GM23338 (cell line): ENCODE measurements around the gene CLIP1. TPM values are rescaled to one million over a fixed set of nuclear protein-coding genes. Genes with fewer than 3 reads are reported as not detected.

Experiments used
- ATAC-seq: fragments of 200-7000 bp; cut with Tn5 transposase; 3 replicates; pipeline ENCODE4 v1.9.1; 2020
- DNase-seq: peaks from one replicate; pipeline ENCODE4 v3.0.0-alpha.2; 2015; ENCODE audit warnings: low spot score
- H2AFZ ChIP-seq: fragments of 200-600 bp; sonication (generic); 2 replicates; pipeline ENCODE4 v1.8.0; 2016; ENCODE audit warnings: antibody characterized with exemption, mild to moderate bottlenecking, moderate library complexity
- H3F3A ChIP-seq: fragments of 200-600 bp; sonication (generic); replicated peaks from 2 replicates; pipeline ENCODE4 v1.8.0; 2017; ENCODE audit warnings: antibody characterized with exemption, mixed run types, low read depth
- H3K27ac ChIP-seq: fragments of 200-600 bp; sonication (generic); 2 replicates; pipeline ENCODE4 v1.6.1; 2016; ENCODE audit warnings: low read depth
- H3K27me3 ChIP-seq: fragments of 200-600 bp; sonication (generic); 2 replicates; pipeline ENCODE4 v1.8.0; 2016; ENCODE audit warnings: mild to moderate bottlenecking, mixed run types, moderate library complexity; ENCODE audit not compliant: insufficient read depth
- H3K36me3 ChIP-seq: fragments of 200-600 bp; sonication (generic); 2 replicates; pipeline ENCODE4 v1.8.0; 2016; ENCODE audit warnings: mild to moderate bottlenecking; ENCODE audit not compliant: insufficient read depth
- H3K4me1 ChIP-seq: fragments of 200-600 bp; sonication (generic); 2 replicates; pipeline ENCODE4 v1.8.0; 2016; ENCODE audit warnings: mild to moderate bottlenecking, moderate library complexity; ENCODE audit not compliant: insufficient read depth
- H3K4me2 ChIP-seq: fragments of 200-600 bp; sonication (generic); 2 replicates; pipeline ENCODE4 v1.7.1; 2017; ENCODE audit warnings: mixed run types
- H3K4me3 ChIP-seq: fragments of 200-600 bp; sonication (generic); 2 replicates; pipeline ENCODE4 v1.6.1; 2016; ENCODE audit warnings: mixed run types
- H3K79me2 ChIP-seq: fragments of 200-600 bp; sonication (generic); replicated peaks from 2 replicates; pipeline ENCODE4 v1.8.0; 2017; ENCODE audit warnings: mild to moderate bottlenecking; ENCODE audit not compliant: insufficient read depth
- H3K9me2 ChIP-seq: fragments of 200-600 bp; sonication (generic); 2 replicates; pipeline ENCODE4 v1.8.0; 2017; ENCODE audit not compliant: insufficient read depth
- H4K20me1 ChIP-seq: fragments of 200-600 bp; sonication (generic); replicated peaks from 2 replicates; pipeline ENCODE4 v1.8.0; 2017; ENCODE audit warnings: mild to moderate bottlenecking; ENCODE audit not compliant: insufficient read depth
- H3K27ac Mint-ChIP-seq: 2 replicates; pipeline ENCODE4 v1.8.0; 2020; ENCODE audit warnings: inconsistent platforms, mild to moderate bottlenecking, moderate library complexity, mixed read lengths
- H3K27me3 Mint-ChIP-seq: 3 replicates; pipeline ENCODE4 v1.8.0; 2022; ENCODE audit warnings: low read depth, mild to moderate bottlenecking, moderate library complexity, mixed read lengths, inconsistent platforms; ENCODE audit not compliant: insufficient read depth, poor library complexity
- H3K36me3 Mint-ChIP-seq: 3 replicates; pipeline ENCODE4 v1.8.0; 2021; ENCODE audit warnings: low read depth, mild to moderate bottlenecking, inconsistent platforms, moderate library complexity, mixed read lengths
- H3K4me1 Mint-ChIP-seq: 3 replicates; pipeline ENCODE4 v1.8.0; 2020; ENCODE audit warnings: mild to moderate bottlenecking, inconsistent platforms, mixed read lengths
- H3K4me3 Mint-ChIP-seq: 3 replicates; pipeline ENCODE4 v1.8.0; 2021; ENCODE audit warnings: moderate library complexity, mild to moderate bottlenecking, inconsistent platforms, mixed read lengths
- H3K9me3 Mint-ChIP-seq: 3 replicates; pipeline ENCODE4 v1.8.0; 2020; ENCODE audit warnings: moderate library complexity, mild to moderate bottlenecking, inconsistent platforms, mixed read lengths
- CREB1 ChIP-seq: fragments of 250-450 bp; sonication (Bioruptor Pico); IDR thresholded peaks from 2 replicates; pipeline ENCODE4 v1.5.0; 2020; ENCODE audit warnings: low read depth, mild to moderate bottlenecking, moderate library complexity
- EZH2 ChIP-seq: fragments of 200-600 bp; sonication (generic); IDR thresholded peaks from one replicate; pipeline ENCODE4 v1.8.0; 2017; ENCODE audit warnings: antibody characterized with exemption, mild to moderate bottlenecking, low read depth; ENCODE audit not compliant: unreplicated experiment
- EZH2phosphoT487 ChIP-seq: fragments of 200-600 bp; sonication (generic); IDR thresholded peaks from one replicate; pipeline ENCODE4 v1.8.1; 2018; ENCODE audit warnings: antibody characterized with exemption; ENCODE audit not compliant: unreplicated experiment
- JUNB ChIP-seq: IDR thresholded peaks from one replicate; pipeline ENCODE4 v1.6.1; 2016; ENCODE audit warnings: antibody characterized with exemption; ENCODE audit not compliant: unreplicated experiment
- NANOG ChIP-seq: IDR thresholded peaks from 2 replicates; pipeline ENCODE4 v1.6.1; 2016; ENCODE audit warnings: antibody characterized with exemption, borderline replicate concordance
- POLR2AphosphoS5 ChIP-seq: IDR thresholded peaks from 2 replicates; pipeline ENCODE4 v1.6.1; 2016; ENCODE audit warnings: antibody characterized with exemption, low read depth
- STAT1 ChIP-seq: IDR thresholded peaks from one replicate; pipeline ENCODE4 v1.6.1; 2016; ENCODE audit warnings: antibody characterized with exemption; ENCODE audit not compliant: unreplicated experiment
- ZNF114 ChIP-seq: fragments of 250-450 bp; sonication (Bioruptor Pico); IDR thresholded peaks from 2 replicates; pipeline ENCODE4 v1.5.0; 2020; ENCODE audit warnings: mild to moderate bottlenecking, moderate library complexity
- ZNF331 ChIP-seq: fragments of 250-450 bp; sonication (Bioruptor Pico); IDR thresholded peaks from 2 replicates; pipeline ENCODE4 v1.5.0; 2020; ENCODE audit warnings: low read depth, mild to moderate bottlenecking, moderate library complexity
- polyA plus RNA-seq: library from polyadenylated mRNA; unstranded; fragments of >200 nt; fragmentation: Nextera tagmentation; extraction: Ambion mirVana; gene quantifications from 2 replicates; pipeline ENCODE4 v1.2.1, GENCODE V29; 2016
- total RNA-seq: library from RNA; depleted of rRNA; stranded (reverse); fragments of >200 nt; shearing (Covaris generic); gene quantifications from 2 replicates; pipeline ENCODE4 v1.2.3, GENCODE V29; 2014
- TF ChIP-seq, protein P1 (sequence below): fragments of 250-450 bp; sonication (Bioruptor Pico); IDR thresholded peaks from 2 replicates; pipeline ENCODE4 v1.5.0; 2020; ENCODE audit warnings: mild to moderate bottlenecking, moderate library complexity
- TF ChIP-seq, protein P2 (sequence below), 2 experiments: fragments of 200-600 bp in 1 of 2; sonication (generic) in 1 of 2; conservative IDR thresholded peaks; 2 replicates each; pipeline versions ENCODE4 v1.5.1 to v1.6.1; 2016 to 2017; ENCODE audit warnings: antibody characterized with exemption in 2 of 2, low read depth in 2 of 2, mild to moderate bottlenecking in 2 of 2, moderate library complexity in 1 of 2
- TF ChIP-seq, protein P3 (sequence below): IDR thresholded peaks from one replicate; pipeline ENCODE4 v1.6.1; 2018; ENCODE audit warnings: antibody characterized with exemption; ENCODE audit not compliant: unreplicated experiment
- TF ChIP-seq, protein P4 (sequence below): IDR thresholded peaks from 2 replicates; pipeline ENCODE4 v1.6.1; 2016; ENCODE audit warnings: antibody characterized with exemption

Gene CLIP1
- total and polyA plus RNA-seq, 2 experiments from 2014 or later, result 11.5 to 21.1 TPM

DNA sequence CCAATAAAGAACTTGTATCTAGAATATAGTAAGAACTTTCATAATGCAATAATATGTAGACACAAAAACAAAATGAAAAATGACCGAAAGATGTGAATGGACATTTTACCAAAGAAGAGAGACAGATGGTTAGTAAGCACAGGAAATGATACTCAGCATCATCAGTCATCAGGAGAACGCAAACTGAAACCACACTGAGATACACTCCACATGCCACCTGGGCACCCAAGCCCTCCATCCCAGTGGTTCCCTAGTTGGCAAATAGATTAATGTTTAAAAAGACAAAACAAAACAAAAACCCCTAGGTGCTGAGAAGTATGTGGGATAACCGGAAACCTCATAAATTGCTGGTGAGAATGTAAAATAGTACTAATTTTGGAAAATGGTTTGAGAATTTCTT, 129.4 kb downstream of the CLIP1 start:
- no peaks in the 10 kb centered on the region for H3K36me3 Mint-ChIP-seq
- no peaks in the 10 kb centered on the region for H3F3A ChIP-seq
- H3K9me2 ChIP-seq, result no peaks in the 10 kb centered on the region
- ATAC-seq (no peak), DNase-seq (no peak)
- H3K27ac Mint-ChIP-seq, result no peak overlapping the region
- no peak overlapping the region for H3K4me3 ChIP-seq
- no peak overlapping the region for H3K4me2 ChIP-seq
- H4K20me1 ChIP-seq, result no peaks in the 10 kb centered on the region
- no peaks in the 10 kb centered on the region for H3K4me1 Mint-ChIP-seq
- no peak for TF ChIP-seq ZNF114
- TF ChIP-seq, protein P1, sequence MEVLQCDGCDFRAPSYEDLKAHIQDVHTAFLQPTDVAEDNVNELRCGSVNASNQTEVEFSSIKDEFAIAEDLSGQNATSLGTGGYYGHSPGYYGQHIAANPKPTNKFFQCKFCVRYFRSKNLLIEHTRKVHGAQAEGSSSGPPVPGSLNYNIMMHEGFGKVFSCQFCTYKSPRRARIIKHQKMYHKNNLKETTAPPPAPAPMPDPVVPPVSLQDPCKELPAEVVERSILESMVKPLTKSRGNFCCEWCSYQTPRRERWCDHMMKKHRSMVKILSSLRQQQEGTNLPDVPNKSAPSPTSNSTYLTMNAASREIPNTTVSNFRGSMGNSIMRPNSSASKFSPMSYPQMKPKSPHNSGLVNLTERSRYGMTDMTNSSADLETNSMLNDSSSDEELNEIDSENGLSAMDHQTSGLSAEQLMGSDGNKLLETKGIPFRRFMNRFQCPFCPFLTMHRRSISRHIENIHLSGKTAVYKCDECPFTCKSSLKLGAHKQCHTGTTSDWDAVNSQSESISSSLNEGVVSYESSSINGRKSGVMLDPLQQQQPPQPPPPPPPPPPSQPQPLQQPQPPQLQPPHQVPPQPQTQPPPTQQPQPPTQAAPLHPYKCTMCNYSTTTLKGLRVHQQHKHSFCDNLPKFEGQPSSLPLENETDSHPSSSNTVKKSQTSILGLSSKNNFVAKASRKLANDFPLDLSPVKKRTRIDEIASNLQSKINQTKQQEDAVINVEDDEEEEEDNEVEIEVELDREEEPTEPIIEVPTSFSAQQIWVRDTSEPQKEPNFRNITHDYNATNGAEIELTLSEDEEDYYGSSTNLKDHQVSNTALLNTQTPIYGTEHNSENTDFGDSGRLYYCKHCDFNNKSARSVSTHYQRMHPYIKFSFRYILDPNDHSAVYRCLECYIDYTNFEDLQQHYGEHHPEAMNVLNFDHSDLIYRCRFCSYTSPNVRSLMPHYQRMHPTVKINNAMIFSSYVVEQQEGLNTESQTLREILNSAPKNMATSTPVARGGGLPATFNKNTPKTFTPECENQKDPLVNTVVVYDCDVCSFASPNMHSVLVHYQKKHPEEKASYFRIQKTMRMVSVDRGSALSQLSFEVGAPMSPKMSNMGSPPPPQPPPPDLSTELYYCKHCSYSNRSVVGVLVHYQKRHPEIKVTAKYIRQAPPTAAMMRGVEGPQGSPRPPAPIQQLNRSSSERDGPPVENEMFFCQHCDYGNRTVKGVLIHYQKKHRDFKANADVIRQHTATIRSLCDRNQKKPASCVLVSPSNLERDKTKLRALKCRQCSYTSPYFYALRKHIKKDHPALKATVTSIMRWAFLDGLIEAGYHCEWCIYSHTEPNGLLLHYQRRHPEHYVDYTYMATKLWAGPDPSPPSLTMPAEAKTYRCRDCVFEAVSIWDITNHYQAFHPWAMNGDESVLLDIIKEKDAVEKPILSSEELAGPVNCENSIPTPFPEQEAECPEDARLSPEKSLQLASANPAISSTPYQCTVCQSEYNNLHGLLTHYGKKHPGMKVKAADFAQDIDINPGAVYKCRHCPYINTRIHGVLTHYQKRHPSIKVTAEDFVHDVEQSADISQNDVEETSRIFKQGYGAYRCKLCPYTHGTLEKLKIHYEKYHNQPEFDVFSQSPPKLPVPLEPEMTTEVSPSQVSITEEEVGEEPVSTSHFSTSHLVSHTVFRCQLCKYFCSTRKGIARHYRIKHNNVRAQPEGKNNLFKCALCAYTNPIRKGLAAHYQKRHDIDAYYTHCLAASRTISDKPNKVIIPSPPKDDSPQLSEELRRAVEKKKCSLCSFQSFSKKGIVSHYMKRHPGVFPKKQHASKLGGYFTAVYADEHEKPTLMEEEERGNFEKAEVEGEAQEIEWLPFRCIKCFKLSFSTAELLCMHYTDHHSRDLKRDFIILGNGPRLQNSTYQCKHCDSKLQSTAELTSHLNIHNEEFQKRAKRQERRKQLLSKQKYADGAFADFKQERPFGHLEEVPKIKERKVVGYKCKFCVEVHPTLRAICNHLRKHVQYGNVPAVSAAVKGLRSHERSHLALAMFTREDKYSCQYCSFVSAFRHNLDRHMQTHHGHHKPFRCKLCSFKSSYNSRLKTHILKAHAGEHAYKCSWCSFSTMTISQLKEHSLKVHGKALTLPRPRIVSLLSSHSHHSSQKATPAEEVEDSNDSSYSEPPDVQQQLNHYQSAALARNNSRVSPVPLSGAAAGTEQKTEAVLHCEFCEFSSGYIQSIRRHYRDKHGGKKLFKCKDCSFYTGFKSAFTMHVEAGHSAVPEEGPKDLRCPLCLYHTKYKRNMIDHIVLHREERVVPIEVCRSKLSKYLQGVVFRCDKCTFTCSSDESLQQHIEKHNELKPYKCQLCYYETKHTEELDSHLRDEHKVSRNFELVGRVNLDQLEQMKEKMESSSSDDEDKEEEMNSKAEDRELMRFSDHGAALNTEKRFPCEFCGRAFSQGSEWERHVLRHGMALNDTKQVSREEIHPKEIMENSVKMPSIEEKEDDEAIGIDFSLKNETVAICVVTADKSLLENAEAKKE (CRISPR knock-in tag), result no peak
- no peak for TF ChIP-seq CREB1
- TF ChIP-seq, protein P2, sequence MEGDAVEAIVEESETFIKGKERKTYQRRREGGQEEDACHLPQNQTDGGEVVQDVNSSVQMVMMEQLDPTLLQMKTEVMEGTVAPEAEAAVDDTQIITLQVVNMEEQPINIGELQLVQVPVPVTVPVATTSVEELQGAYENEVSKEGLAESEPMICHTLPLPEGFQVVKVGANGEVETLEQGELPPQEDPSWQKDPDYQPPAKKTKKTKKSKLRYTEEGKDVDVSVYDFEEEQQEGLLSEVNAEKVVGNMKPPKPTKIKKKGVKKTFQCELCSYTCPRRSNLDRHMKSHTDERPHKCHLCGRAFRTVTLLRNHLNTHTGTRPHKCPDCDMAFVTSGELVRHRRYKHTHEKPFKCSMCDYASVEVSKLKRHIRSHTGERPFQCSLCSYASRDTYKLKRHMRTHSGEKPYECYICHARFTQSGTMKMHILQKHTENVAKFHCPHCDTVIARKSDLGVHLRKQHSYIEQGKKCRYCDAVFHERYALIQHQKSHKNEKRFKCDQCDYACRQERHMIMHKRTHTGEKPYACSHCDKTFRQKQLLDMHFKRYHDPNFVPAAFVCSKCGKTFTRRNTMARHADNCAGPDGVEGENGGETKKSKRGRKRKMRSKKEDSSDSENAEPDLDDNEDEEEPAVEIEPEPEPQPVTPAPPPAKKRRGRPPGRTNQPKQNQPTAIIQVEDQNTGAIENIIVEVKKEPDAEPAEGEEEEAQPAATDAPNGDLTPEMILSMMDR (conservative IDR thresholded peaks at IDR 0.05; ENCODE audit: low read depth in 2 of 2), result no peak
- no peak for TF ChIP-seq EZH2
- TF ChIP-seq ZNF331 (CRISPR knock-in tag), result no peak
- no peak for TF ChIP-seq STAT1
- TF ChIP-seq, protein P3, sequence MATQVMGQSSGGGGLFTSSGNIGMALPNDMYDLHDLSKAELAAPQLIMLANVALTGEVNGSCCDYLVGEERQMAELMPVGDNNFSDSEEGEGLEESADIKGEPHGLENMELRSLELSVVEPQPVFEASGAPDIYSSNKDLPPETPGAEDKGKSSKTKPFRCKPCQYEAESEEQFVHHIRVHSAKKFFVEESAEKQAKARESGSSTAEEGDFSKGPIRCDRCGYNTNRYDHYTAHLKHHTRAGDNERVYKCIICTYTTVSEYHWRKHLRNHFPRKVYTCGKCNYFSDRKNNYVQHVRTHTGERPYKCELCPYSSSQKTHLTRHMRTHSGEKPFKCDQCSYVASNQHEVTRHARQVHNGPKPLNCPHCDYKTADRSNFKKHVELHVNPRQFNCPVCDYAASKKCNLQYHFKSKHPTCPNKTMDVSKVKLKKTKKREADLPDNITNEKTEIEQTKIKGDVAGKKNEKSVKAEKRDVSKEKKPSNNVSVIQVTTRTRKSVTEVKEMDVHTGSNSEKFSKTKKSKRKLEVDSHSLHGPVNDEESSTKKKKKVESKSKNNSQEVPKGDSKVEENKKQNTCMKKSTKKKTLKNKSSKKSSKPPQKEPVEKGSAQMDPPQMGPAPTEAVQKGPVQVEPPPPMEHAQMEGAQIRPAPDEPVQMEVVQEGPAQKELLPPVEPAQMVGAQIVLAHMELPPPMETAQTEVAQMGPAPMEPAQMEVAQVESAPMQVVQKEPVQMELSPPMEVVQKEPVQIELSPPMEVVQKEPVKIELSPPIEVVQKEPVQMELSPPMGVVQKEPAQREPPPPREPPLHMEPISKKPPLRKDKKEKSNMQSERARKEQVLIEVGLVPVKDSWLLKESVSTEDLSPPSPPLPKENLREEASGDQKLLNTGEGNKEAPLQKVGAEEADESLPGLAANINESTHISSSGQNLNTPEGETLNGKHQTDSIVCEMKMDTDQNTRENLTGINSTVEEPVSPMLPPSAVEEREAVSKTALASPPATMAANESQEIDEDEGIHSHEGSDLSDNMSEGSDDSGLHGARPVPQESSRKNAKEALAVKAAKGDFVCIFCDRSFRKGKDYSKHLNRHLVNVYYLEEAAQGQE, result no peak
- TF ChIP-seq, protein P4, sequence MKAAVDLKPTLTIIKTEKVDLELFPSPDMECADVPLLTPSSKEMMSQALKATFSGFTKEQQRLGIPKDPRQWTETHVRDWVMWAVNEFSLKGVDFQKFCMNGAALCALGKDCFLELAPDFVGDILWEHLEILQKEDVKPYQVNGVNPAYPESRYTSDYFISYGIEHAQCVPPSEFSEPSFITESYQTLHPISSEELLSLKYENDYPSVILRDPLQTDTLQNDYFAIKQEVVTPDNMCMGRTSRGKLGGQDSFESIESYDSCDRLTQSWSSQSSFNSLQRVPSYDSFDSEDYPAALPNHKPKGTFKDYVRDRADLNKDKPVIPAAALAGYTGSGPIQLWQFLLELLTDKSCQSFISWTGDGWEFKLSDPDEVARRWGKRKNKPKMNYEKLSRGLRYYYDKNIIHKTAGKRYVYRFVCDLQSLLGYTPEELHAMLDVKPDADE, result no peak
- TF ChIP-seq NANOG, result no peak
- TF ChIP-seq EZH2phosphoT487, result no peak
- TF ChIP-seq JUNB, result no peak
- TF ChIP-seq POLR2AphosphoS5, result no peak
- no peaks in the 10 kb centered on the region for H3K9me3 Mint-ChIP-seq
- H2AFZ ChIP-seq, result no peak overlapping the region
- no peaks in the 10 kb centered on the region for H3K79me2 ChIP-seq
- no peak overlapping the region for H3K4me3 Mint-ChIP-seq
- no peaks in the 10 kb centered on the region for H3K27me3 ChIP-seq
- H3K4me1 ChIP-seq, result no peaks in the 10 kb centered on the region
- H3K27me3 Mint-ChIP-seq, result peaks cover 2% of the 10 kb centered on the region
- H3K36me3 ChIP-seq, result no peaks in the 10 kb centered on the region
- H3K27ac ChIP-seq, result no peak overlapping the region
